ENCODE data around the gene KRR1.

The KRR1 gene

GRCh38 chr12:75553398-75553797, 42.0 kb upstream of the KRR1 start:
- TF ChIP-seq CTCF (IDR thresholded peaks at IDR 0.05; ENCODE audit: control insufficient read depth, insufficient read depth, low read depth, low read length, missing control alignments): no peak
- no peak for DNase-seq (ENCODE audit: low read depth)
- no peak overlapping the region for H3K4me3 ChIP-seq (ENCODE audit: control insufficient read depth, low read depth, low read length)

GRCh38 chr12:75551477-75551876, 40.1 kb upstream of the KRR1 start:
- DNase-seq (ENCODE audit: low read depth): no peak
- H3K4me3 ChIP-seq (ENCODE audit: control insufficient read depth, low read depth, low read length): no peak overlapping the region
- TF ChIP-seq CTCF (IDR thresholded peaks at IDR 0.05; ENCODE audit: control insufficient read depth, insufficient read depth, low read depth, low read length, missing control alignments): no peak

- no peak overlapping the region for H3K4me3 ChIP-seq (ENCODE audit: control insufficient read depth, low read depth, low read length)
- no peak for DNase-seq (ENCODE audit: low read depth)
- TF ChIP-seq CTCF (IDR thresholded peaks at IDR 0.05; ENCODE audit: control insufficient read depth, insufficient read depth, low read depth, low read length, missing control alignments): no peak
Measured at GRCh38 chr12:75550401-75551240, 39.2 kb upstream of the KRR1 start.

- TF ChIP-seq CTCF (IDR thresholded peaks at IDR 0.05; ENCODE audit: control insufficient read depth, insufficient read depth, low read depth, low read length, missing control alignments): no peak
- no peak overlapping the region for H3K4me3 ChIP-seq (ENCODE audit: control insufficient read depth, low read depth, low read length)
- DNase-seq (ENCODE audit: low read depth): no peak
Measured at GRCh38 chr12:75549989-75550388, 38.6 kb upstream of the KRR1 start.

GRCh38 chr12:75548879-75549278, 37.5 kb upstream of the KRR1 start:
- TF ChIP-seq CTCF (IDR thresholded peaks at IDR 0.05; ENCODE audit: control insufficient read depth, insufficient read depth, low read depth, low read length, missing control alignments): no peak
- DNase-seq (ENCODE audit: low read depth): no peak
- H3K4me3 ChIP-seq (ENCODE audit: control insufficient read depth, low read depth, low read length): no peak overlapping the region

- TF ChIP-seq CTCF (IDR thresholded peaks at IDR 0.05; ENCODE audit: control insufficient read depth, insufficient read depth, low read depth, low read length, missing control alignments): no peak
- no peak for DNase-seq (ENCODE audit: low read depth)
- no peak overlapping the region for H3K4me3 ChIP-seq (ENCODE audit: control insufficient read depth, low read depth, low read length)
Measured at GRCh38 chr12:75545636-75546035, 34.2 kb upstream of the KRR1 start.
